Gastroesophageal sphincter (tissue), 2 donors: ENCODE results near the gene LRRC43.

Experiments used
- POLR2A ChIP-seq, 2 donors: fragments of 450-650 bp; IDR thresholded peaks; one replicate each; pipeline ENCODE4 v1.6.1; 2017; ENCODE audit warnings: antibody characterized with exemption in 2 of 2, mild to moderate bottlenecking in 2 of 2, moderate library complexity in 1 of 2
- POLR2AphosphoS5 ChIP-seq: sonication (generic); formaldehyde crosslinking; IDR thresholded peaks from one replicate; pipeline ENCODE4 v1.6.1; 2017; ENCODE audit warnings: antibody characterized with exemption

DNA sequence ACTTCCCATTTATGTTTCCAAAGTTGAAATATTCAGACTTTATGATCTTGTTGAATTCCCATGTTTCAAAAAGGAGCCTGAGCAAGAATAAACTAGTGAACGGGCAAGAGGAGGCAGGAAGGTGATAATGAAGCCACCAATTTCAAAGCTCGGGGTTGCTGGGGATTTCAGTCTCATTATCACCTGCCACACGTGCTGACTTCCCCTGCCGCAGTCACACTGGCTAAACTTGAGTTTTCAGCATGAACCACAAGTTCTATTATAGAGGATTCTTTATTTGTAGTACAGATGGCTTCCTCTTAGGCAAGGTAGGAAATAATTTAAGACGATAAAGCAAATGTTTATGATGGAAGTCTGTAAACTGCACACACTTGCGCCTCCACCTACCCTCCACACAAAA is 61.0 kb downstream of the LRRC43 start:
- no peak for TF ChIP-seq POLR2A (IDR thresholded peaks at IDR 0.05)
- no peak for TF ChIP-seq POLR2AphosphoS5
